NCI-H2029 treated with DMSO at 0.1 percent for 48 hours (cell line): ENCODE data around the gene TRMT2A.
"Not testable (repeated sequence)": the region's sequence is repeated elsewhere in the genome, so short reads cannot be mapped to it uniquely, and the experiment has no call there.

ENCODE experiments used
- DNase-seq: peaks from one replicate; lab custom pipeline; 2025; lab: John Stamatoyannopoulos, UW

TRMT2A gene, protein sequence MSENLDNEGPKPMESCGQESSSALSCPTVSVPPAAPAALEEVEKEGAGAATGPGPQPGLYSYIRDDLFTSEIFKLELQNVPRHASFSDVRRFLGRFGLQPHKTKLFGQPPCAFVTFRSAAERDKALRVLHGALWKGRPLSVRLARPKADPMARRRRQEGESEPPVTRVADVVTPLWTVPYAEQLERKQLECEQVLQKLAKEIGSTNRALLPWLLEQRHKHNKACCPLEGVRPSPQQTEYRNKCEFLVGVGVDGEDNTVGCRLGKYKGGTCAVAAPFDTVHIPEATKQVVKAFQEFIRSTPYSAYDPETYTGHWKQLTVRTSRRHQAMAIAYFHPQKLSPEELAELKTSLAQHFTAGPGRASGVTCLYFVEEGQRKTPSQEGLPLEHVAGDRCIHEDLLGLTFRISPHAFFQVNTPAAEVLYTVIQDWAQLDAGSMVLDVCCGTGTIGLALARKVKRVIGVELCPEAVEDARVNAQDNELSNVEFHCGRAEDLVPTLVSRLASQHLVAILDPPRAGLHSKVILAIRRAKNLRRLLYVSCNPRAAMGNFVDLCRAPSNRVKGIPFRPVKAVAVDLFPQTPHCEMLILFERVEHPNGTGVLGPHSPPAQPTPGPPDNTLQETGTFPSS

GRCh38 chr22:20116951-20117632 is at the start of gene TRMT2A:
TSS of gene TRMT2A (minus strand) at chr22:20117226. CDS start at chr22:20116906, 320 bp downstream.
- DNase-seq = peak; percentile 92

DNA sequence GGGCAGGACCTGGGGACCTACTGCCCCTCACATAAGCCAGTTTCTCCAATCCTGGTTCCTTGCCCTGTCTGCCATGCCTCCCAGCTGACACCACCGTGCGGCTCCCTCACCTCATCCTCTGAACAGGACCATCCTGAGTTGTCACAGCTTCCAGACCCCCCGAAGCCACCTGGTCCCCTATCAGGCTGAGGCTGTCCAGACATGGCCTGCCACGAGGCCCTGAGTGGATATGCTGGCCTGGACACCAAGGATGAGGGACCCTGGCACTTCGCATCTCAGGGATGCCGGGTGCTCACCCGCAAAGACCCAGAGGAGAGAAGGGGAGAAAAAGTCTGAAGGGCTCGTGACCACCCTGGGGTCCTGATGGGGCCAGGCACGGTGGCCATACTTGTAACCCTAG is 49.7 kb upstream of the TRMT2A start:
- no peak for DNase-seq

GRCh38 chr22:20165913-20166312 is 48.9 kb upstream of the TRMT2A start:
- no peak for DNase-seq

- no peak for DNase-seq
These were observed 48.4 kb upstream of the TRMT2A start for GRCh38 chr22:20165421-20165820.

DNA sequence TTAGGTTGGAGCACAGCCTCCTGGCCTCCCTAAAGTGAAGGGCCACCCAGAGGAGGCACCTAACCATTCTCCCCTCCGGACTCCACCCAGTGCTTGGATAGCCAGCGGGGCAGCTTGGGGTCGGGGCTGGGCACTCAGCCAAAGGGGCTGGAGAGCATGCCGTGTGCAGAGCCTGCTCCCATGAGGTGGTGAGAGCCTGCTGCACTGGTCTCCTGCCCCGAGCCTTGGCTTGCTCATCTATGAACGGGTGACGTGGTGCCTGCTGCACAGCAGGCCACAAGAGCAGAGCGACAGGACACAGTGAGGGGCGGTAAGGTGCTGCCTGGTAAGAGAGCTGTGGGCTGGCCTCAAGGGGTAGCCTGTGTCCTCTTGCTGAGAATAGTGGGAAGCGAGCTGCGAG is 47.8 kb upstream of the TRMT2A start:
- no peak for DNase-seq

DNA sequence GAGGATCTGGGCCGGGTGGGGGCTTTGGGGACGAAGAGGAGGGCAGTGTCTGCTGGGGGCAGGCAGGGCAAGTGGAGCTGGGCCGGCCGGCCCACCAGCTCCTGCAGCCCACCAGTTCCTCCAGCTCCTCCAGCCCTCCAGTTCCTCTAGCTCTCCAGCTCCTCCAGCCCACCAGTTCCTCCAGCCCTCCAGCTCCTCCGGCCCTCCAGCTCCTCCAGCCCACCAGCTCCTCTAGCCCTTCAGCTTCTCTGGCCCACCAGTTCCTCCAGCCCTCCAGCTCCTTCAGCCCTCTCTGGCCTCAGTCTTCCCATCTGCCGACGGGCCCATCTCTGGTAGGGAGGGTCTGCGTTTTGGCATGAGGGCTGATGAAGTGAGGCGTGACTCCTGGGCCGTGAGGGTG is 43.0 kb upstream of the TRMT2A start:
- no peak for DNase-seq

DNA sequence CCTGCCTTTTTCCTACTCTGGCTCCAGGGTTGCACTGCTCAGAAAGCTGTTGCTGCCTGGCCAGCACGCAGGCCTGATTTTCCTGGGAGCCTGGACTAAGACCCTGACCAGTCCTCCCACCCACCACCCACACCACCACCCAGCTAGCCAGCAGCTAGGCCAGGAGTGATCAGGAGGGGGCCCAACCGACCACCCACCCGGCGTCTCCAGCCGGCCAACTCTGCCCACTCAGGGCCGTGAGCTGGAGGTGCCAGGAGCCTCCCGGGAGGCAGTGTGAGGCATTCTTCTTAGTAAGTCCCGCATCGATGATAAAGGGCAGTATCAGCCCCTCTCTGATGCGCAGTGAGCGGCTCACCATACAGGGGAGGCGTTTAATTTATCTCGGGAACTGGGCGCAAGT is 42.5 kb upstream of the TRMT2A start:
- not testable (repeated sequence) for DNase-seq

DNA sequence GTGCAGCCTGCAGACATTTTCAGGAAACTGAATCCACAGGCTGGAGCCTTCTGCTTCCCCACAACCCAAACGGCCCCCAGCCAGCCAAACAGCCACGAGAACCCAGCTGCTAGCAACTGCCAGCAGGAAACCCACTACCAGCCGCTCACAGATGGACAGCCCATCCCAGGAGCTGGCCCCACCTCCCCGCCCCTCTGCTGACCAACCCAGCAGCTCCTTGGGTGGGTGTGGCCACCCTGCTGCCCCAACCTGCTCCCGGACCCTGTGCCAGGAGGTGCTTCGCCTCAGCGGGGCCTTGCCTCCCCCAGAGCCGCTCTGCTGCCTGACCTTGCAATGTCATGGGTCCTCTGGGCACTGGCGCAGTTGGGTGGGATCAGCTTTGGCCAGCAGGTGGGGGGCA is 42.0 kb upstream of the TRMT2A start:
- no peak for DNase-seq

DNA sequence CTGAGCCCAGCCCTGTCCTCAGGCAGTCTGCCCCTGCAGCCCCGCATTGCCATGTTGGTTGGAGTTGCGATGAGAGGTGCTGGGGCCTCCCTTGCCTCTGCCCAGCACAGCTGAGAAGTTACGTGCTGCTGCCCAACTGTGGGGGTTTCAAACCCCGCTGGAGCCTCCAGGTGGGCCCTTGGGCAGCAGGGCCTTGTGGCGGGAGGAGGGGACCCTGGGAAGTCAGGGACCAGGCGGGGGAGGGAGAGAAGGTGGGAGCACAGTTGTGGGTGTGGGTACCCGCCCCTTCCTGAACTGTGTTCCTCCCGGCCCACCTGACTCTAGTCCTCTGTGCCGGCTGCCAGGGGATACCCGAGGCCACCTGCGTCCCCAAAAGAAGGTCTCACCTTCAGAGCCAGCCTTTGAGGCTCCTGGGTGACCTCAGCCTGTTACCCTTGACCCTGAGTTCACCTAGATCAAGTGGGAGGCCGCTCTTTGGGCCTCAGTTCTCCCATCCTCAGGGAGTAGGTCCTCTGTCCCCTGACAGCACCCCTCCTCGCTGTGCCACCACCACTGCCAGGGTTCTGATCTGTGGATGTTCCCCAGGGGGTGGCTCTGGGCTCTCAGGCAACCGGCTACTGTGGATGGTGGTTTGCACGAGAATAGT is 41.5 kb upstream of the TRMT2A start:
- DNase-seq = no peak

- no peak for DNase-seq
These were observed 40.6 kb upstream of the TRMT2A start for GRCh38 chr22:20157430-20158183.

DNA sequence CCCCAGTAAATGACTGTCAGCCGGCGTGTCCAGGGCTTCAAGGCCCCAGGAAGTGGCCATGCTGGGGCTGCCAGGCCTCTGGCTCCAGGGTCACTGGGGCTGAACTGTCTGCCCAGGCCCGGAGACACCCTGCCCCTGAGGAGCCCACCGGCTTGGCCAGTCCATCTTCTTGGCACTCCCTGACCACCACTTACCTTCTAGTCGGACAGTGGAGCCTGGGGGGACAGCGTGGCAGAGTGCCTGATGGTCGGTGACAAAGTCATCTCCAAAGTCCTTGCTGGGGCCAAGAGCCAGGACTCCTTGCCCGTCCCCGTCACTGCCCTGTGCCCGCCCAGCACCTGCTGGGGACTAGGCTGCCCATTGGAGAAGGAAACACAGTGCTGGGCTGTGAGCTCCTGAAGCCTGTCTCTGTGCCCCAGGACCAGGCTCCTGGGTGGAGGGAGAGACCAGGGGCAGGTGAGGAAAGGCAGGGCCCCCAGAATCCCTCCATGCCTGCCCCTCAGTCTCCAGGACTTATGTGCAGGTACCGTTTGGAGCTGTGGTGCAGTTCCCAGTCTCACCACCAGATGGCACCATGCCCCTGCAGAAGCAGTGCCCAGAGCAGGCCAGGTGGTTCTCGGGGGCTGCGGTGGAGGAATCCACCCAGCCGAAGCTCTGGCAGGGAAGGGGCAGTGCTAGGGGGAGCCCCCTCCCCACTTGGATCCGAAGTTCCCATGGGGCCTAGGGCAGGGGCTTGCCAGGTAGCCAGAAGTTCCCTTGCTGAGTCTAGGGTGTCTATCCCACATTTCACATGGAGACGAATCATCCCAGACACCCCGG is 39.8 kb upstream of the TRMT2A start:
- DNase-seq = no peak

DNA sequence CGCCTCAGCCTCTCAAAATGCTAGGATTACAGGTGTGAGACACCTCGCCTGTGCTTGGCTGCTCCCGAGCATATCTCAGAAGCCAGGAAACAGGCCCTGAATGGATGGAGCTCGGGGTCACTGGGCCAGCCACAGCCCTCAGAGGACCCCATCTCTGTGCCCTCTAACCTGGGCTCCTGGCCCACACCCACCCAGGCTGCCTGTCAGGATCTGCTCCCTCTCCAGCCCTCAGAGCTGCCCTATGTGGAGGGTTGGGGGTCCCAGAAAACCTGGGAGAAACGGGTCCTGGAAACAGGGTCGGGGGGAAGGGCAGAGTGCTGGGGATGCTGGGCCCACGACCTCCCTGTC is 39.0 kb upstream of the TRMT2A start:
- no peak for DNase-seq

GRCh38 chr22:20155330-20156041 is 38.5 kb upstream of the TRMT2A start:
- peak; percentile 17 for DNase-seq

- no peak for DNase-seq
These were observed 37.7 kb upstream of the TRMT2A start for GRCh38 chr22:20154602-20155187.

DNA sequence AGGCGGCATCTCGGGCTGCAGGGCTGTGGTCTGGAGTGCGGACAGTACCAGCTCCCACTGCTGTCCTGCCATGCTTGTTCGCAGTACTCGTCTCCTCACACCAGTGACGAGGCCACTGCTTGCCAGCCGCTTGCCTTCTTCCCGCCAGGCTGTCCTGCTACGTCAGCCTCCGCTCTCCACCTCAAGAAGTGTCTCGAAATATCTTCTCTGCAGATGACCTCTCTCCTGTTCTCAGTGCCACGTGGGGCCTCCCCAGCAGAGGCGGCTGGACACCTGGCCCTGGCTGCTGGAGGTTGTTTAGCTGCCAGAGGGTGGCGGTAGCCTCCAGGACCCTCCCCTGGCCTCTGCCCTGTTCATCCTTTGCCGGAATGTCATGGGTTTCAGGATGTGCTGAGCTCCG is 36.9 kb upstream of the TRMT2A start:
- no peak for DNase-seq

GRCh38 chr22:20152464-20152890 is 35.5 kb upstream of the TRMT2A start:
- no peak for DNase-seq

- DNase-seq = no peak
These were observed 34.2 kb upstream of the TRMT2A start for GRCh38 chr22:20151276-20151588.

GRCh38 chr22:20150381-20151275 is 33.6 kb upstream of the TRMT2A start, which contains the start of gene CCDC188:
TSS of gene CCDC188 (minus strand) at chr22:20151055. CDS start at chr22:20150986, 69 bp downstream.
- DNase-seq = no peak
